H1 (cell line): ENCODE measurements around the gene LDLRAD4. TPM values are rescaled to one million over a fixed set of nuclear protein-coding genes. Genes with fewer than 3 reads are reported as not detected.

ENCODE experiments used
- KDM4A ChIP-seq: IDR thresholded peaks from one replicate; pipeline ENCODE4 v1.7.1; 2012; ENCODE audit warnings: low read depth, mild to moderate bottlenecking, moderate library complexity, low read length, inconsistent platforms; ENCODE audit not compliant: severe bottlenecking
- POLR2A ChIP-seq, 2 experiments: IDR thresholded peaks; 1 replicate in 1 of 2; 2 replicates in 1 of 2; pipeline ENCODE4 v1.6.1; 2011; ENCODE audit warnings: low read depth in 2 of 2, low read length in 2 of 2, mild to moderate bottlenecking in 2 of 2; ENCODE audit errors: control extremely low read depth in 1 of 2
- SP4 ChIP-seq: IDR thresholded peaks from 2 replicates; pipeline ENCODE4 v1.6.1; 2012; ENCODE audit warnings: low read length, inconsistent platforms
- TAF7 ChIP-seq: optimal IDR thresholded peaks from 2 replicates; pipeline ENCODE3; 2011; ENCODE audit warnings: low read depth, mild to moderate bottlenecking, inconsistent platforms, low read length, moderate library complexity, borderline replicate concordance
- polyA plus RNA-seq, 7 experiments: library from polyadenylated mRNA; depleted of rRNA in 3 of 7; stranded (reverse) in 5 of 7; unstranded in 2 of 7; fragments of >200 nt in 5 of 7; fragments of 200-250 nt in 2 of 7; gene quantifications; 1 replicate in 5 of 7; 2 replicates in 1 of 7; 4 replicates in 1 of 7; pipeline versions ENCODE4 v1.2.1 to v1.2.3, GENCODE V29; 2011 to 2013; ENCODE audit warnings: missing spikeins in 2 of 7, mixed read lengths in 2 of 7
- total RNA-seq: library from RNA; stranded (reverse); fragmentation: NEBNext Ultra II Directional; extraction: Animal tissue kit (Norgen Biotek cat#: 25700); gene quantifications from 2 replicates; pipeline ENCODE4 v1.2.1, GENCODE V29; 2021

Gene LDLRAD4
- total and polyA plus RNA-seq, 2 of the 8 experiments (the other 6 are each of a cell fraction or from before 2014, with no cell fraction given): 0.77 to 1.4 TPM

DNA sequence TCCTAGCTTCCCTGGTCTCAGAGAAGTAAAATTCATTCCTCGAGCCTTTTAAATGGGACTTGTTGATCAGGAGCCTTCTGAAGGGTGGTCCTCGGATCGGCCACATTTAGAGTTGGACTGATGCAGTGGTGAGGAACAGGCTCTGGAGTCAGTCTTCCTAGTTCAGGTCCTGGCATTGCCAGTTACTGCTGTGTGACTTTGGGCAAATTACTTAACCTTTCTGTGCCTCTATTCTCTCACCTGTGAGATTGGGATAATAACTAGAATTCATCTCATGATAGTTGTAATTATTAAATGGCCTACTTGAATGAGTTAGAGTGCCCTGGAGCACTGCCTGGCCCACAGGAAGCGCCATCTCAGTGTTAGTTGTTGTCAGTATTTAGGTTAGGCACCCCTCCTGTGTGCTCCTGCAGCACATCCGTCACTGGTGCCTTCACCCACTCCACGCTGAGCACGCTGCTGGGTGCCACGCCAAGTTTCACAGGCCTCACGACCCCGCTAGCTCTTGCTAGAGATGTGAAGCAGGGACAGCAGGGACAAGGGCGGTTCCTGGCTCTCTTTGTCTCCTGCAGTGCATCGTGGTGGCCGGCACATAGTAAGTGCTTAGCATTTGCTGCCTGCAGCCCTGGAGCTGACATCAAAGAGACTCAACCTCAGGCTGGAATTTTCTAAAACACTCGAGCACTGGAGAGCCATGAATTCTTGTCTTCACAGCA lies 384.9 kb downstream of the LDLRAD4 start (continued):
- TF ChIP-seq SP4: no peak
- no peak for TF ChIP-seq KDM4A
- TF ChIP-seq POLR2A (IDR thresholded peaks at IDR 0.05; ENCODE audit: control extremely low read depth in 1 of 2, low read depth in 2 of 2, low read length in 2 of 2): no peak
- TF ChIP-seq TAF7: no peak
